ENCODE data around the gene NRG2.

NRG2 gene

GRCh38 chr5:139926797-139927503, 116.1 kb downstream of the NRG2 start:
- Histone ChIP-seq H3K4me1 (ENCODE audit: control insufficient read depth, low read depth, low read length) (no peaks in the 10 kb centered on the region), H3K27ac (ENCODE audit: low read length) (no peak overlapping the region), H3K36me3 (ENCODE audit: control insufficient read depth, low read depth, low read length) (no peaks in the 10 kb centered on the region), H3K9me3 (ENCODE audit: control insufficient read depth, low read depth, low read length) (no peaks in the 10 kb centered on the region), H3K27me3 (ENCODE audit: control insufficient read depth, insufficient read depth, low read length) (no peaks in the 10 kb centered on the region), H3K4me3 (ENCODE audit: low read length) (no peak overlapping the region), H3K9ac (ENCODE audit: low read length) (no peak overlapping the region)

GRCh38 chr5:139925650-139926640, 117.2 kb downstream of the NRG2 start:
- Histone ChIP-seq H3K4me1 (ENCODE audit: control insufficient read depth, low read depth, low read length) (no peaks in the 10 kb centered on the region), H3K4me3 (ENCODE audit: low read length) (no peak overlapping the region), H3K9ac (ENCODE audit: low read length) (no peak overlapping the region), H3K9me3 (ENCODE audit: control insufficient read depth, low read depth, low read length) (no peaks in the 10 kb centered on the region), H3K27ac (ENCODE audit: low read length) (no peak overlapping the region), H3K36me3 (ENCODE audit: control insufficient read depth, low read depth, low read length) (no peaks in the 10 kb centered on the region), H3K27me3 (ENCODE audit: control insufficient read depth, insufficient read depth, low read length) (no peaks in the 10 kb centered on the region)

GRCh38 chr5:139925216-139925562, 117.9 kb downstream of the NRG2 start:
- Histone ChIP-seq H3K4me3 (ENCODE audit: low read length) (no peak overlapping the region), H3K4me1 (ENCODE audit: control insufficient read depth, low read depth, low read length) (no peaks in the 10 kb centered on the region), H3K36me3 (ENCODE audit: control insufficient read depth, low read depth, low read length) (no peaks in the 10 kb centered on the region), H3K9ac (ENCODE audit: low read length) (no peak overlapping the region), H3K9me3 (ENCODE audit: control insufficient read depth, low read depth, low read length) (no peaks in the 10 kb centered on the region), H3K27me3 (ENCODE audit: control insufficient read depth, insufficient read depth, low read length) (no peaks in the 10 kb centered on the region), H3K27ac (ENCODE audit: low read length) (no peak overlapping the region)

DNA sequence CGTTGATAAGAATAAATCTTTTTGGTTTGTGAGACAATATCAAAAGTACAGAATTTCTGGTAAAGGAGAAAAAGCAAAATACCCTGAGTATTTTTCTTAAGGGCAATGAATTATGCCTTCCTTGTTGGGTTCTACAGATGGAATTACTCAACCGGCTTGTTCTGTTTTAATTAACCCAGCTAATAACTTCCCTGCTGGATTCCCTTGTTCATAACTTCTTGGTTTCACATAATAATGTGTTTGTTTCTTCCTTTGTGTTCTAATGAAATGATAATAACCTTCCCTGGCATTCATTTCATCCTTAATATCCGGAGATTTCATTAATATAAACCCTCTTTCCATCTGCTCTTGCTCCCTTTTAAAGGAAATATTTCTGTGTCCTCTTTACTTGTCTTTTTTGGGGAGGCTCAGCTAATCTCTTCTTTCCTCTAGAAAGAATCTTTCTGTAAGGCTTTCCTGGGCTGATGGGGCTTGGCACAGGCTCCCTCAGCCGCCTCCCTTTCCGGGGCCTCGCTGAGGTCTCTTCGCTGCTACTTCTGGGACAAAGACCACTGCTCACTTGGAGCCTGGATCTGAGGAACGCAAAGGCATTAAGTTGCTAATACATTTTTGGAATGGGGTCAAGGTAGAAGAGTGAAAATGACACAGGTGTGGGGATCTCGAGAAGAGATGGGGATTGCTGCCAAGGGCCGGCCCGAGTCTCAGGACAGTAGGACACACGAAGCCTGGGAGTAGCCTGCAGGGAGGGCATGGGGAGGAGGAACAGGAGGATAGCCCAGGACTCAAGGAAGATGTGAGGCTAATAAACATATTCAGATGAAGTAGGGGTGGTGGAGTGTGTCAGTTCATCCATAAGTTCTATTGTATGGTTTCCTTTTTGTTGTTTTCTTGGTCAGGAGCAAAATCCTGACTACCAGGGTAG, 118.5 kb downstream of the NRG2 start:
- Histone ChIP-seq H3K27me3 (ENCODE audit: control insufficient read depth, insufficient read depth, low read length) (no peaks in the 10 kb centered on the region), H3K9me3 (ENCODE audit: control insufficient read depth, low read depth, low read length) (no peaks in the 10 kb centered on the region), H3K4me1 (ENCODE audit: control insufficient read depth, low read depth, low read length) (no peaks in the 10 kb centered on the region), H3K36me3 (ENCODE audit: control insufficient read depth, low read depth, low read length) (no peaks in the 10 kb centered on the region), H3K27ac (ENCODE audit: low read length) (no peak overlapping the region), H3K4me3 (ENCODE audit: low read length) (no peak overlapping the region), H3K9ac (ENCODE audit: low read length) (no peak overlapping the region)

- no peaks in the 10 kb centered on the region for H3K36me3 ChIP-seq (ENCODE audit: control insufficient read depth, low read depth, low read length)
- H3K4me1 ChIP-seq (ENCODE audit: control insufficient read depth, low read depth, low read length) = peaks cover 8% of the 10 kb centered on the region
- H3K27me3 ChIP-seq (ENCODE audit: control insufficient read depth, insufficient read depth, low read length) = no peaks in the 10 kb centered on the region
- H3K9me3 ChIP-seq (ENCODE audit: control insufficient read depth, low read depth, low read length) = no peaks in the 10 kb centered on the region
- H3K27ac ChIP-seq (ENCODE audit: low read length) = no peak overlapping the region
- H3K9ac ChIP-seq (ENCODE audit: low read length) = no peak overlapping the region
- no peak overlapping the region for H3K4me3 ChIP-seq (ENCODE audit: low read length)
Observed at GRCh38 chr5:139919308-139919707, 123.8 kb downstream of the NRG2 start.

DNA sequence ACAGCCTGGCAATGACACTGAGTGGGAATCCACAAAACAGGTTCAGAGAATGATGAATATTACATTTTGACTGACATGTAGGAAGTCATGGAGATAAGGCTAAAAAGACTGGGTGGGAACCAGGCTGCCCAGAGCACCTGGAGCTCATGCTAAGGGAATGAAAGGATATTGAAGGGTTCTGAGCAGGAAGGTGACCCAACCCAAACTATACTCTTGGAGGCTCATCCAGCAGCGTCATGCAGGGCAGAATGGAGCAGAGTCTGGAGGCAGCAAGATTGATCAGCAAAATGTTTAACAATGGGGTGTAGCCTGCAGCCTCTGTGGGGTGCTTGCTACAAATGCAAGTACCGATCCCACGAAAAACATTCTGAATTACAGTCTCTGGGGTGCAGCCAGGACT, 127.3 kb downstream of the NRG2 start:
- H3K9ac ChIP-seq (ENCODE audit: low read length) = no peak overlapping the region
- peak overlapping the region; percentile 10 for H3K4me3 ChIP-seq (ENCODE audit: low read length)
- no peak overlapping the region for H3K27ac ChIP-seq (ENCODE audit: low read length)
- H3K4me1 ChIP-seq (ENCODE audit: control insufficient read depth, low read depth, low read length) = peaks cover 8% of the 10 kb centered on the region
- H3K36me3 ChIP-seq (ENCODE audit: control insufficient read depth, low read depth, low read length) = no peaks in the 10 kb centered on the region
- no peaks in the 10 kb centered on the region for H3K9me3 ChIP-seq (ENCODE audit: control insufficient read depth, low read depth, low read length)
- no peaks in the 10 kb centered on the region for H3K27me3 ChIP-seq (ENCODE audit: control insufficient read depth, insufficient read depth, low read length)

GRCh38 chr5:139915266-139915665, 127.8 kb downstream of the NRG2 start:
- H3K36me3 ChIP-seq (ENCODE audit: control insufficient read depth, low read depth, low read length) = no peaks in the 10 kb centered on the region
- H3K4me3 ChIP-seq (ENCODE audit: low read length) = no peak overlapping the region
- H3K27me3 ChIP-seq (ENCODE audit: control insufficient read depth, insufficient read depth, low read length) = no peaks in the 10 kb centered on the region
- H3K9ac ChIP-seq (ENCODE audit: low read length) = no peak overlapping the region
- peaks cover 8% of the 10 kb centered on the region for H3K4me1 ChIP-seq (ENCODE audit: control insufficient read depth, low read depth, low read length)
- no peak overlapping the region for H3K27ac ChIP-seq (ENCODE audit: low read length)
- H3K9me3 ChIP-seq (ENCODE audit: control insufficient read depth, low read depth, low read length) = no peaks in the 10 kb centered on the region

- peaks cover 8% of the 10 kb centered on the region for H3K4me1 ChIP-seq (ENCODE audit: control insufficient read depth, low read depth, low read length)
Observed at GRCh38 chr5:139914218-139914807, 128.8 kb downstream of the NRG2 start.

GRCh38 chr5:139912804-139913203, 130.3 kb downstream of the NRG2 start:
- H3K4me3 ChIP-seq (ENCODE audit: low read length) = no peak overlapping the region

More at GRCh38 chr5:139914218-139914807, 128.8 kb downstream of the NRG2 start:
- no peaks in the 10 kb centered on the region for H3K36me3 ChIP-seq (ENCODE audit: control insufficient read depth, low read depth, low read length)
- H3K9me3 ChIP-seq (ENCODE audit: control insufficient read depth, low read depth, low read length) = no peaks in the 10 kb centered on the region
- no peak overlapping the region for H3K4me3 ChIP-seq (ENCODE audit: low read length)
- H3K27me3 ChIP-seq (ENCODE audit: control insufficient read depth, insufficient read depth, low read length) = no peaks in the 10 kb centered on the region
- no peak overlapping the region for H3K9ac ChIP-seq (ENCODE audit: low read length)
- no peak overlapping the region for H3K27ac ChIP-seq (ENCODE audit: low read length)

GRCh38 chr5:139912158-139912557, 130.9 kb downstream of the NRG2 start:
- no peak overlapping the region for H3K4me3 ChIP-seq (ENCODE audit: low read length)
- no peaks in the 10 kb centered on the region for H3K27me3 ChIP-seq (ENCODE audit: control insufficient read depth, insufficient read depth, low read length)
- no peak overlapping the region for H3K27ac ChIP-seq (ENCODE audit: low read length)
- H3K9me3 ChIP-seq (ENCODE audit: control insufficient read depth, low read depth, low read length) = no peaks in the 10 kb centered on the region
- H3K9ac ChIP-seq (ENCODE audit: low read length) = no peak overlapping the region
- H3K4me1 ChIP-seq (ENCODE audit: control insufficient read depth, low read depth, low read length) = peaks cover 8% of the 10 kb centered on the region
- H3K36me3 ChIP-seq (ENCODE audit: control insufficient read depth, low read depth, low read length) = no peaks in the 10 kb centered on the region

More at GRCh38 chr5:139912804-139913203, 130.3 kb downstream of the NRG2 start:
- Histone ChIP-seq H3K27ac (ENCODE audit: low read length) (no peak overlapping the region), H3K9ac (ENCODE audit: low read length) (no peak overlapping the region), H3K27me3 (ENCODE audit: control insufficient read depth, insufficient read depth, low read length) (no peaks in the 10 kb centered on the region), H3K9me3 (ENCODE audit: control insufficient read depth, low read depth, low read length) (no peaks in the 10 kb centered on the region), H3K36me3 (ENCODE audit: control insufficient read depth, low read depth, low read length) (no peaks in the 10 kb centered on the region), H3K4me1 (ENCODE audit: control insufficient read depth, low read depth, low read length) (peaks cover 8% of the 10 kb centered on the region)
